Daoy (cell line): ENCODE measurements around the gene PPME1. TPM values are rescaled to one million over a fixed set of nuclear protein-coding genes. Genes with fewer than 3 reads are reported as not detected.
A peak's percentile ranks its signal among the peaks of the same experiment; 100 is the strongest.

ENCODE experiments used
- DNase-seq: peaks from one replicate; pipeline ENCODE4 v3.0.0-alpha.2; 2015; ENCODE audit warnings: low read depth
- total RNA-seq: library from RNA; depleted of rRNA; stranded (reverse); fragments of >200 nt; shearing (Covaris generic); gene quantifications from 2 replicates; pipeline ENCODE4 v1.2.3, GENCODE V29; 2014; rRNA removed

PPME1 gene
- total RNA-seq, 1 experiment from 2014 or later, result 68.9 TPM

GRCh38 chr11:74280494-74280893 lies 109.4 kb downstream of the PPME1 start:
- no peak for DNase-seq

GRCh38 chr11:74282421-74282820 lies 111.3 kb downstream of the PPME1 start:
- no peak for DNase-seq

- no peak for DNase-seq
These were observed 111.9 kb downstream of the PPME1 start for GRCh38 chr11:74282914-74283371.

GRCh38 chr11:74283580-74284180 lies 112.6 kb downstream of the PPME1 start:
- DNase-seq, result no peak

- DNase-seq, result no peak
These were observed 113.4 kb downstream of the PPME1 start for GRCh38 chr11:74284466-74284865.

GRCh38 chr11:74288161-74288560 lies 117.1 kb downstream of the PPME1 start:
- peak; percentile 81 for DNase-seq

GRCh38 chr11:74288911-74289310 lies 117.8 kb downstream of the PPME1 start:
- DNase-seq, result peak; percentile 24

GRCh38 chr11:74297484-74297883 lies 126.4 kb downstream of the PPME1 start:
- DNase-seq, result no peak

GRCh38 chr11:74299015-74299414 lies 127.9 kb downstream of the PPME1 start:
- DNase-seq, result no peak

Other genes with a start within 250 kb of the PPME1 start
- not detected in 2 replicates for gene DNAJB13, start 220.3 kb upstream of the PPME1 start, total RNA-seq
- 13.7 and 27.2 TPM in 2 replicates for gene UCP2, start 188.4 kb upstream of the PPME1 start, total RNA-seq
- gene UCP3, start 162.2 kb upstream of the PPME1 start, total RNA-seq, result 2.0 and 9.0 TPM in 2 replicates
- gene C2CD3, start 287 bp upstream of the PPME1 start, total RNA-seq, result 7.7 and 21.9 TPM in 2 replicates
- 1.5 and 2.5 TPM in 2 replicates for gene P4HA3, start 140.4 kb downstream of the PPME1 start, total RNA-seq
- 8.1 and 10.1 TPM in 2 replicates for gene PGM2L1, start 227.1 kb downstream of the PPME1 start, total RNA-seq